Activated T-cell treated with anti-CD3 and anti-CD28 coated beads, Interleukin-2, amount 50 U/mL, for 72 hours (primary cell): ENCODE measurements around the gene NPAS2. TPM values are rescaled to one million over a fixed set of nuclear protein-coding genes. Genes with fewer than 3 reads are reported as not detected.
A peak's percentile ranks its signal among the peaks of the same experiment; 100 is the strongest.

Source experiments
- ATAC-seq, 2 donors: fragments of 150-1000 bp; cut with Tn5 transposase; replicated peaks in 1 of 2; 2 replicates each; pipeline ENCODE4 v1.10.0; 2021; ENCODE audit warnings: moderate library complexity in 2 of 2, mild to moderate bottlenecking in 1 of 2
- DNase-seq, 2 donors: peaks; one replicate each; pipeline ENCODE4 v3.0.0; 2021 to 2022; ENCODE audit warnings: mixed read lengths in 1 of 2
- H3K27ac Mint-ChIP-seq: one replicate; pipeline ENCODE4 v1.8.0; 2022; ENCODE audit warnings: mild to moderate bottlenecking, moderate library complexity, mixed read lengths
- H3K27me3 Mint-ChIP-seq: one replicate; pipeline ENCODE4 v1.8.0; 2022; ENCODE audit warnings: low read depth, mixed read lengths
- H3K36me3 Mint-ChIP-seq, 2 donors: one replicate each; pipeline ENCODE4 v1.8.0; 2022; ENCODE audit warnings: mixed read lengths in 2 of 2, mild to moderate bottlenecking in 1 of 2; ENCODE audit not compliant: insufficient read depth in 2 of 2
- H3K4me1 Mint-ChIP-seq: one replicate; pipeline ENCODE4 v1.8.0; 2022; ENCODE audit warnings: low read depth, mixed read lengths
- H3K4me3 Mint-ChIP-seq, 2 donors: one replicate each; pipeline ENCODE4 v1.8.0; 2022; ENCODE audit warnings: mild to moderate bottlenecking in 2 of 2, mixed read lengths in 2 of 2, moderate library complexity in 2 of 2
- H3K9me3 Mint-ChIP-seq, 2 donors: one replicate each; pipeline ENCODE4 v1.8.0; 2022; ENCODE audit warnings: mixed read lengths in 2 of 2
- total RNA-seq, 2 donors: library from RNA; stranded (reverse); gene quantifications; one replicate each; pipeline ENCODE4 v1.2.3, GENCODE V29; 2022

Gene NPAS2
- total RNA-seq, 2 donors from 2014 or later: 4.8 to 8.4 TPM

GRCh38 chr2:101025561-101025960, 205.6 kb downstream of the NPAS2 start:
- no peak overlapping the region for H3K4me3 Mint-ChIP-seq
- H3K9me3 Mint-ChIP-seq: no peaks in the 10 kb centered on the region
- H3K4me1 Mint-ChIP-seq: no peaks in the 10 kb centered on the region
- peaks cover 0 to 2% of the 10 kb centered on the region in 2 donors for H3K36me3 Mint-ChIP-seq
- no peak for ATAC-seq
- H3K27me3 Mint-ChIP-seq: no peaks in the 10 kb centered on the region
- DNase-seq: no peak
- H3K27ac Mint-ChIP-seq: no peak overlapping the region

- H3K27me3 Mint-ChIP-seq: no peaks in the 10 kb centered on the region
- DNase-seq: no peak
- no peaks in the 10 kb centered on the region for H3K4me1 Mint-ChIP-seq
- H3K36me3 Mint-ChIP-seq: peaks cover 0 to 1% of the 10 kb centered on the region in 2 donors
- no peak overlapping the region for H3K4me3 Mint-ChIP-seq
- no peak for ATAC-seq
- H3K27ac Mint-ChIP-seq: no peak overlapping the region
- no peaks in the 10 kb centered on the region for H3K9me3 Mint-ChIP-seq
These were observed 206.3 kb downstream of the NPAS2 start for GRCh38 chr2:101026253-101026701.

- Mint-ChIP-seq H3K9me3 (no peaks in the 10 kb centered on the region), H3K36me3 (no peaks in the 10 kb centered on the region), H3K27me3 (no peaks in the 10 kb centered on the region), H3K4me3 (no peak overlapping the region), H3K27ac (no peak overlapping the region), H3K4me1 (no peaks in the 10 kb centered on the region)
- DNase-seq: no peak
- ATAC-seq: no peak
These were observed 207.1 kb downstream of the NPAS2 start for GRCh38 chr2:101026923-101027469.

GRCh38 chr2:101027852-101028251, 207.9 kb downstream of the NPAS2 start:
- no peaks in the 10 kb centered on the region for H3K27me3 Mint-ChIP-seq
- H3K27ac Mint-ChIP-seq: no peak overlapping the region
- no peak for ATAC-seq
- no peaks in the 10 kb centered on the region for H3K4me1 Mint-ChIP-seq
- DNase-seq: no peak
- no peaks in the 10 kb centered on the region for H3K36me3 Mint-ChIP-seq
- no peak overlapping the region for H3K4me3 Mint-ChIP-seq
- no peaks in the 10 kb centered on the region for H3K9me3 Mint-ChIP-seq

- no peaks in the 10 kb centered on the region for H3K9me3 Mint-ChIP-seq
- H3K4me1 Mint-ChIP-seq: no peaks in the 10 kb centered on the region
- H3K27me3 Mint-ChIP-seq: no peaks in the 10 kb centered on the region
- no peaks in the 10 kb centered on the region for H3K36me3 Mint-ChIP-seq
- no peak for ATAC-seq
- H3K27ac Mint-ChIP-seq: no peak overlapping the region
- no peak for DNase-seq
- no peak overlapping the region for H3K4me3 Mint-ChIP-seq
These were observed 211.1 kb downstream of the NPAS2 start for GRCh38 chr2:101030866-101031554.

- Mint-ChIP-seq H3K4me3 (no peak overlapping the region), H3K27me3 (no peaks in the 10 kb centered on the region), H3K4me1 (no peaks in the 10 kb centered on the region), H3K9me3 (no peaks in the 10 kb centered on the region), H3K36me3 (no peaks in the 10 kb centered on the region), H3K27ac (no peak overlapping the region)
- ATAC-seq (no peak), DNase-seq (no peak)
These were observed 212.3 kb downstream of the NPAS2 start for GRCh38 chr2:101032084-101032776.

GRCh38 chr2:101036562-101036961, 216.6 kb downstream of the NPAS2 start:
- peaks cover 19% of the 10 kb centered on the region for H3K4me1 Mint-ChIP-seq
- H3K27me3 Mint-ChIP-seq: no peaks in the 10 kb centered on the region
- H3K36me3 Mint-ChIP-seq: no peaks in the 10 kb centered on the region
- no peaks in the 10 kb centered on the region for H3K9me3 Mint-ChIP-seq
- ATAC-seq (no peak), DNase-seq (no peak)
- H3K4me3 Mint-ChIP-seq: no peak overlapping the region
- H3K27ac Mint-ChIP-seq: peak overlapping the region; percentile 81

- no peaks in the 10 kb centered on the region for H3K36me3 Mint-ChIP-seq
- ATAC-seq (no peak), DNase-seq (no peak)
- H3K27ac Mint-ChIP-seq: peak overlapping the region; percentile 81
- H3K27me3 Mint-ChIP-seq: no peaks in the 10 kb centered on the region
- no peaks in the 10 kb centered on the region for H3K9me3 Mint-ChIP-seq
- peak overlapping the region in 1 of 2 donors; percentile 56 for H3K4me3 Mint-ChIP-seq
- H3K4me1 Mint-ChIP-seq: peaks cover 19% of the 10 kb centered on the region
These were observed 217.3 kb downstream of the NPAS2 start for GRCh38 chr2:101037161-101037755.

GRCh38 chr2:101038455-101039255, 218.7 kb downstream of the NPAS2 start:
- DNase-seq (peak; percentile 37 to 46), ATAC-seq (peak; percentile 45 to 75)
- Mint-ChIP-seq H3K4me3 (peak overlapping the region; percentile 16 to 56), H3K27me3 (no peaks in the 10 kb centered on the region), H3K9me3 (no peaks in the 10 kb centered on the region), H3K36me3 (no peaks in the 10 kb centered on the region), H3K4me1 (peaks cover 19% of the 10 kb centered on the region), H3K27ac (peak overlapping the region; percentile 66)

GRCh38 chr2:101040072-101040471, 220.1 kb downstream of the NPAS2 start:
- no peak for DNase-seq
- Mint-ChIP-seq H3K4me1 (peaks cover 19% of the 10 kb centered on the region), H3K9me3 (no peaks in the 10 kb centered on the region), H3K27me3 (no peaks in the 10 kb centered on the region), H3K36me3 (no peaks in the 10 kb centered on the region), H3K27ac (no peak overlapping the region), H3K4me3 (no peak overlapping the region)
- no peak for ATAC-seq

- Mint-ChIP-seq H3K4me1 (peaks cover 19% of the 10 kb centered on the region), H3K4me3 (no peak overlapping the region), H3K27me3 (no peaks in the 10 kb centered on the region), H3K27ac (no peak overlapping the region), H3K9me3 (no peaks in the 10 kb centered on the region), H3K36me3 (no peaks in the 10 kb centered on the region)
- ATAC-seq (no peak), DNase-seq (no peak)
These were observed 220.8 kb downstream of the NPAS2 start for GRCh38 chr2:101040761-101041160.

GRCh38 chr2:101041413-101041812, 221.5 kb downstream of the NPAS2 start:
- ATAC-seq (no peak), DNase-seq (no peak)
- Mint-ChIP-seq H3K27ac (peak overlapping the region; percentile 71), H3K4me3 (no peak overlapping the region), H3K4me1 (peaks cover 19% of the 10 kb centered on the region), H3K9me3 (no peaks in the 10 kb centered on the region), H3K36me3 (no peaks in the 10 kb centered on the region), H3K27me3 (no peaks in the 10 kb centered on the region)

GRCh38 chr2:101045330-101045729, 225.4 kb downstream of the NPAS2 start:
- no peaks in the 10 kb centered on the region for H3K36me3 Mint-ChIP-seq
- H3K27ac Mint-ChIP-seq: no peak overlapping the region
- no peaks in the 10 kb centered on the region for H3K9me3 Mint-ChIP-seq
- no peaks in the 10 kb centered on the region for H3K4me1 Mint-ChIP-seq
- ATAC-seq (no peak), DNase-seq (no peak)
- no peak overlapping the region for H3K4me3 Mint-ChIP-seq
- no peaks in the 10 kb centered on the region for H3K27me3 Mint-ChIP-seq
